ENCODE measurements around the gene ALDOA.

DNA sequence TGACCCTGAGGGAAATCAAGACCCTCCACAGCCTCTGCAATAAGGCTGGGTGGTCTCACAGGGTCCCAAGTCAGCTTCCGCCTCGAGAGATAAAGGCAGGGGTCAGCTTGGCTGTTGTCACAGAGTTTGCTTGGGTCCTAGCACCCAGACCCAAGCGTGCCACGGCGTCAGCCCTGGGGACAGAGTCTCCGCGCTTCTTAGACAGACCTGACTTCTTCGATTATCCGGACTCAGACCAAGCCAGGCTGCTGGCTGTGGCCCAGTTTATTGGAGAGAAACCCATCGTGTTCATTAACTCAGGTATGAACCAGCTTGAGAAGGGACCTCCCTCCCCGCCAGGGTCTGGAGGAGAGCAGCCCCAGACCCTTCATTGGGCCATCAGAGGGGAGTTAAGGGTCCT, 42.0 kb upstream of the ALDOA start:
- TF ChIP-seq, protein P1, sequence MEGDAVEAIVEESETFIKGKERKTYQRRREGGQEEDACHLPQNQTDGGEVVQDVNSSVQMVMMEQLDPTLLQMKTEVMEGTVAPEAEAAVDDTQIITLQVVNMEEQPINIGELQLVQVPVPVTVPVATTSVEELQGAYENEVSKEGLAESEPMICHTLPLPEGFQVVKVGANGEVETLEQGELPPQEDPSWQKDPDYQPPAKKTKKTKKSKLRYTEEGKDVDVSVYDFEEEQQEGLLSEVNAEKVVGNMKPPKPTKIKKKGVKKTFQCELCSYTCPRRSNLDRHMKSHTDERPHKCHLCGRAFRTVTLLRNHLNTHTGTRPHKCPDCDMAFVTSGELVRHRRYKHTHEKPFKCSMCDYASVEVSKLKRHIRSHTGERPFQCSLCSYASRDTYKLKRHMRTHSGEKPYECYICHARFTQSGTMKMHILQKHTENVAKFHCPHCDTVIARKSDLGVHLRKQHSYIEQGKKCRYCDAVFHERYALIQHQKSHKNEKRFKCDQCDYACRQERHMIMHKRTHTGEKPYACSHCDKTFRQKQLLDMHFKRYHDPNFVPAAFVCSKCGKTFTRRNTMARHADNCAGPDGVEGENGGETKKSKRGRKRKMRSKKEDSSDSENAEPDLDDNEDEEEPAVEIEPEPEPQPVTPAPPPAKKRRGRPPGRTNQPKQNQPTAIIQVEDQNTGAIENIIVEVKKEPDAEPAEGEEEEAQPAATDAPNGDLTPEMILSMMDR (IDR thresholded peaks at IDR 0.05), result no peak
- TF ChIP-seq POLR2A (IDR thresholded peaks at IDR 0.05), result no peak

Data from esophagus squamous epithelium (tissue), 4 donors.